ENCODE data around the gene PALD1. TPM values are rescaled to one million over a fixed set of nuclear protein-coding genes. Genes with fewer than 3 reads are reported as not detected.

Gene PALD1
- total and polyA plus RNA-seq, 12 donors = 2.0 to 16.2 (median 7.4) TPM

DNA sequence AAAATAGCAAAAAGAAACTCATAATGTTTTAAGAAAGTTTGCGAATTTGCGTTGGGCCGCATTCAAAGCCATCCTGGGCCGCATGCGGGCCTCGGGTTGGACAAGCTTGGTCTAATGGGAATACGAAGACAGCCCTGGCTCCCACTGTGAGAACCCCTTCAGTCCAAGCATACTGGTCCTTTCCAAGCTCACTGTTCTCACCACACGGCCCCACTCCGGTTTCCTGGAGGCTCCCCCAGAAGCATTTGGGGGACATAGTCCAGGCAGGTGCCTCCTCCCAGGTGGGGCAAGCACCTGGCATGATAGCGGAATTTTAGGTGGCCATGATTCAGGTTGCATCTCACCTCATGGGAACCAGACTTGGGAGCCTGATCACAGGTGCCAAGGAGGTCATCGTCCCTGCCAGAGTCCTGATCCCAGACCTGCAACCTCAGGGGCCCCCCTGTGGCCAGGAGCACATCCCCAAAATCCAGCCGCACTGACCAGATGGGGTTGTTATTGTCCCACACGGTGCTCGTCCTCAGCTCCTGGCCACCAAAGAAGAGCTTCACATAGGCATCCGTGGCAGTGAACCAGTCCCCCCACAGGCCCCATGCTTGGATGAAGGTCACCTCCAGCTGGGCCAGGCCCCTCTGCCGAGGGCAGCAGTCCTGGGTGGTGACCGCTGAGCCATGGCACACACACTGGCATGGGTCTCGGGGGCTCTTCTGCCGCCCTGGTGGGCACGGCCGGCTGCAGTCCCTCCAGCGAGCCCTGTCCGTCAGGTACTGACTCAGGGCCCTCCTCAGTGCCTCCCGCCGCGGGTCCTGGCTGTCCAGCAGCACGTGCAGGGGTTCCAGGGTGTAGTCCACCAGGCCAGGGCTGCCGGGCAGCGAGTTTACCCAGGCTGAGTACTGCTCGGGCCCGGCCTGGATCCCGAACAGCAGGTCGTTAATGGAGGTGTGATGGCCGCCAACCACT, 119.6 kb downstream of the PALD1 start:
- no peak overlapping the region for H3K27ac ChIP-seq
- no peaks in the 10 kb centered on the region for H3K4me1 ChIP-seq (replicated peaks in 1 of 2)
- DNase-seq = peak in 1 of 7 donors; percentile 38
- WGBS, 4 donors = 92 to 95% (median 94%) methylated on average over 17 to 34 of the region's 34 CpGs
- no peak overlapping the region for H3K4me3 ChIP-seq
- TF ChIP-seq POLR2A (IDR thresholded peaks at IDR 0.05) = no peak
- TF ChIP-seq, protein P1, sequence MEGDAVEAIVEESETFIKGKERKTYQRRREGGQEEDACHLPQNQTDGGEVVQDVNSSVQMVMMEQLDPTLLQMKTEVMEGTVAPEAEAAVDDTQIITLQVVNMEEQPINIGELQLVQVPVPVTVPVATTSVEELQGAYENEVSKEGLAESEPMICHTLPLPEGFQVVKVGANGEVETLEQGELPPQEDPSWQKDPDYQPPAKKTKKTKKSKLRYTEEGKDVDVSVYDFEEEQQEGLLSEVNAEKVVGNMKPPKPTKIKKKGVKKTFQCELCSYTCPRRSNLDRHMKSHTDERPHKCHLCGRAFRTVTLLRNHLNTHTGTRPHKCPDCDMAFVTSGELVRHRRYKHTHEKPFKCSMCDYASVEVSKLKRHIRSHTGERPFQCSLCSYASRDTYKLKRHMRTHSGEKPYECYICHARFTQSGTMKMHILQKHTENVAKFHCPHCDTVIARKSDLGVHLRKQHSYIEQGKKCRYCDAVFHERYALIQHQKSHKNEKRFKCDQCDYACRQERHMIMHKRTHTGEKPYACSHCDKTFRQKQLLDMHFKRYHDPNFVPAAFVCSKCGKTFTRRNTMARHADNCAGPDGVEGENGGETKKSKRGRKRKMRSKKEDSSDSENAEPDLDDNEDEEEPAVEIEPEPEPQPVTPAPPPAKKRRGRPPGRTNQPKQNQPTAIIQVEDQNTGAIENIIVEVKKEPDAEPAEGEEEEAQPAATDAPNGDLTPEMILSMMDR (IDR thresholded peaks at IDR 0.05) = no peak
- H3K27me3 ChIP-seq = no peaks in the 10 kb centered on the region
- intact Hi-C loops (cut with DNase I) = no loop called here
- H3K36me3 ChIP-seq (replicated peaks in 1 of 2) = no peaks in the 10 kb centered on the region
- no peaks in the 10 kb centered on the region for H3K9me3 ChIP-seq (replicated peaks in 1 of 3)

DNA sequence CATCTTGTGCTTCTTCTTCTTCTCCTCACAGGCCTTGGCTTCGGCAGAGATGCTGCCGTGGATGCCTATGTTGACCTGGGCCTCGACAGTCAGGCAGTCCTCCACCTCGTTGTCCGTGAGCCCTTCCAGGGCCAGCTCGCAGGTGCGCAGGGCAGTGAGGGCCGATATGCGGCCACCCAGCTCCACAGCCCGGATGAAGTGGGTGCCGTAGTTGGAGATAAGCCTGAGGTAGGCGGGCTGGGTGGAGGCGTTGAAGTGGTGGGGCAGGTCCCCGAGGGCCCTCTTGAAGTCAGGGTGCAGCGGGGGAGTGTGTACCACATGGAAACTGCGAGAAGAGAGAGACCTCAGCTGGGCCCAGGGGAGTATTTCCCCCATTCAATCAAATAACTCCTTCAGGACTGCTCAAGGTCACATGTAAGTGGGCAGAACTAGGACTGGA, 120.3 kb downstream of the PALD1 start:
- 87 to 100% (median 96%) methylated on average over 2 to 16 of the region's 16 CpGs for WGBS, 4 donors
- no peaks in the 10 kb centered on the region for H3K9me3 ChIP-seq (replicated peaks in 1 of 3)
- no peaks in the 10 kb centered on the region for H3K27me3 ChIP-seq
- H3K27ac ChIP-seq = no peak overlapping the region
- TF ChIP-seq, protein P1 (IDR thresholded peaks at IDR 0.05) = no peak
- TF ChIP-seq POLR2A (IDR thresholded peaks at IDR 0.05) = no peak
- H3K4me1 ChIP-seq (replicated peaks in 1 of 2) = no peaks in the 10 kb centered on the region
- H3K36me3 ChIP-seq (replicated peaks in 1 of 2) = no peaks in the 10 kb centered on the region
- intact Hi-C loops (cut with DNase I) = no loop called here
- DNase-seq = peak in 1 of 7 donors; percentile 17
- no peak overlapping the region for H3K4me3 ChIP-seq

DNA sequence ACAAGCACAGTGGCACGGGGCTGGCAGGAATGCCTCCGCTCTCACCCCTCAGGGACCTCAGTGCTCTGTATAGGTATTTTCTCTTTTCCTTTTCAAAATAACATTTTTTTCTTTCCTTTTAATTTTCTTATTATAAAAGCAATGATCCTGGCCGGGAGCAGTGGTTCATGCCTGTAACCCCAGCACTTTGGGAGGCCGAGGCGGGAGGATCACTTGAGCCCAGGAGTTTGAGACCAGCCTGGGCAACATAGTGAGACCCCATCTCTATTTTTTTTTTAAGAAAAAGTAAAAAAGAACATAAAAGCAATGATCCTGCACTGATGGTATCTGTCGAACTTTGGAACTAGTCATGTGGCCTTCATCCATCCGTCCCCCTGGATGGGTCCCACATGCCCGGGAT, 120.8 kb downstream of the PALD1 start:
- H3K27ac ChIP-seq = no peak overlapping the region
- no peak for DNase-seq
- no peaks in the 10 kb centered on the region for H3K36me3 ChIP-seq (replicated peaks in 1 of 2)
- H3K27me3 ChIP-seq = no peaks in the 10 kb centered on the region
- TF ChIP-seq, protein P1 (IDR thresholded peaks at IDR 0.05) = no peak
- no peak for TF ChIP-seq POLR2A (IDR thresholded peaks at IDR 0.05)
- intact Hi-C loops (cut with DNase I) = no loop called here
- H3K4me1 ChIP-seq (replicated peaks in 1 of 2) = no peaks in the 10 kb centered on the region
- H3K4me3 ChIP-seq = no peak overlapping the region
- H3K9me3 ChIP-seq (replicated peaks in 1 of 3) = no peaks in the 10 kb centered on the region
- WGBS, 4 donors = 91 to 96% (median 94%) methylated on average over 6 to 8 of the region's 8 CpGs

DNA sequence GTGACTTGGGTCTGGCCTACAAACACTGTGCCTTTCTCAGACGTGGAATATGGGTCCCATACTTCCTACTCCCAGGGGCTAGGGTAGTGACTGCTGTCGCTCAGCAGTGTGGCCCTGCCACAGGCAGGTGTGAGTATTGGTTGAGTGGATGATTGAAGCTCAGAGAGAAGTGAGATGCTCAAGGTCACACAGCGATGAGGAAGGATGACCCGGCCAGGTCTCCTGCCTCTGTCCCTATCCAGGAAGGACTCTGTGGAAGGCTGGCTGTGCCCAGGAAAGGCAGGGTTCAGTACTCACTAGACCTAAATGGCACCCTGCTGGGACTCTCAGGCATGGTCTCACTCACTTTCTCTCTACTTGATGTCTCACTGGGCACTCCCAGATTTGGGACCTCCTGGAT, 121.2 kb downstream of the PALD1 start:
- Histone ChIP-seq H3K4me3 (no peak overlapping the region), H3K36me3 (replicated peaks in 1 of 2) (no peaks in the 10 kb centered on the region), H3K27me3 (no peaks in the 10 kb centered on the region), H3K9me3 (replicated peaks in 1 of 3) (no peaks in the 10 kb centered on the region), H3K27ac (no peak overlapping the region), H3K4me1 (replicated peaks in 1 of 2) (no peaks in the 10 kb centered on the region)
- peak in 1 of 7 donors; percentile 30 for DNase-seq
- TF ChIP-seq, protein P1 (IDR thresholded peaks at IDR 0.05) = no peak
- no peak for TF ChIP-seq POLR2A (IDR thresholded peaks at IDR 0.05)
- intact Hi-C loops (cut with DNase I) = no loop called here
- 78 to 97% (median 86%) methylated on average over 3 to 4 of the region's 4 CpGs for whole genome bisulfite sequencing, 4 donors

Measured in adrenal gland (tissue), 12 donors.